H9 (cell line): ENCODE results near the gene TCTN3. TPM values are rescaled to one million over a fixed set of nuclear protein-coding genes. Genes with fewer than 3 reads are reported as not detected.

Experiments used
- DNase-seq: peaks from one replicate; pipeline ENCODE4 v3.0.0-alpha.2; 2017
- H2AFZ ChIP-seq: one replicate; pipeline ENCODE4 v1.6.1; 2013; ENCODE audit warnings: mild to moderate bottlenecking, low read length, control low read depth, moderate library complexity
- H2AK5ac ChIP-seq: 2 replicates; pipeline ENCODE4 v1.6.1; 2013; ENCODE audit warnings: low read length, control low read depth, mixed read lengths; ENCODE audit not compliant: insufficient read length
- H2BK120ac ChIP-seq: one replicate; pipeline ENCODE4 v1.6.1; 2013; ENCODE audit warnings: low read depth, mild to moderate bottlenecking, low read length, control low read depth, inconsistent platforms; ENCODE audit not compliant: poor library complexity, severe bottlenecking
- H2BK12ac ChIP-seq: 2 replicates; pipeline ENCODE4 v1.6.1; 2013; ENCODE audit warnings: low read length, control low read depth, mixed read lengths, low read depth; ENCODE audit not compliant: insufficient read length
- H2BK15ac ChIP-seq: 2 replicates; pipeline ENCODE4 v1.6.1; 2013; ENCODE audit warnings: low read depth, low read length, control low read depth
- H2BK20ac ChIP-seq: one replicate; pipeline ENCODE4 v1.6.1; 2013; ENCODE audit warnings: low read depth, mild to moderate bottlenecking, low read length, control low read depth, inconsistent platforms; ENCODE audit not compliant: poor library complexity, severe bottlenecking
- H2BK5ac ChIP-seq: 2 replicates; pipeline ENCODE4 v1.6.1; 2013; ENCODE audit warnings: low read length, control low read depth, mixed read lengths; ENCODE audit not compliant: insufficient read length
- H3K14ac ChIP-seq: 2 replicates; pipeline ENCODE4 v1.6.1; 2013; ENCODE audit warnings: low read length, control low read depth; ENCODE audit not compliant: insufficient read depth
- H3K18ac ChIP-seq: 2 replicates; pipeline ENCODE4 v1.6.1; 2013; ENCODE audit warnings: low read depth, mild to moderate bottlenecking, mixed read lengths, low read length, control low read depth; ENCODE audit not compliant: insufficient read length
- H3K23ac ChIP-seq: 2 replicates; pipeline ENCODE4 v1.6.1; 2013; ENCODE audit warnings: low read length, control low read depth, mixed read lengths, low read depth; ENCODE audit not compliant: insufficient read length
- H3K23me2 ChIP-seq: 2 replicates; pipeline ENCODE4 v1.6.1; 2013; ENCODE audit warnings: low read depth, mild to moderate bottlenecking, mixed read lengths, low read length, control low read depth; ENCODE audit not compliant: insufficient read length, poor library complexity, severe bottlenecking
- H3K27ac ChIP-seq: 2 replicates; pipeline ENCODE4 v1.5.1; 2013; ENCODE audit warnings: low read length, control low read depth, mixed read lengths, low read depth; ENCODE audit not compliant: insufficient read length
- H3K27me3 ChIP-seq: 2 replicates; pipeline ENCODE4 v1.6.1; 2013; ENCODE audit warnings: low read length, control low read depth, inconsistent platforms; ENCODE audit not compliant: insufficient read depth
- H3K4ac ChIP-seq: 2 replicates; pipeline ENCODE4 v1.6.1; 2013; ENCODE audit warnings: low read depth, mild to moderate bottlenecking, control low read depth, inconsistent platforms, low read length, moderate library complexity
- H3K4me1 ChIP-seq: 2 replicates; pipeline ENCODE4 v1.6.1; 2013; ENCODE audit warnings: low read length, control low read depth, inconsistent platforms; ENCODE audit not compliant: insufficient read depth
- H3K4me2 ChIP-seq: 2 replicates; pipeline ENCODE4 v1.6.1; 2013; ENCODE audit warnings: low read length, control low read depth, mixed read lengths; ENCODE audit not compliant: insufficient read length, insufficient read depth
- H3K56ac ChIP-seq: 2 replicates; pipeline ENCODE4 v1.6.1; 2013; ENCODE audit warnings: low read depth, mild to moderate bottlenecking, mixed read lengths, low read length, control low read depth; ENCODE audit not compliant: insufficient read length
- H3K79me1 ChIP-seq: 2 replicates; pipeline ENCODE4 v1.6.1; 2013; ENCODE audit warnings: low read depth, mild to moderate bottlenecking, moderate library complexity, low read length, control low read depth, inconsistent platforms; ENCODE audit not compliant: insufficient read depth, poor library complexity, severe bottlenecking
- H3K79me2 ChIP-seq: 2 replicates; pipeline ENCODE4 v1.6.1; 2013; ENCODE audit warnings: low read length, control low read depth, inconsistent platforms; ENCODE audit not compliant: insufficient read depth
- H3K9ac ChIP-seq: 2 replicates; pipeline ENCODE4 v1.6.1; 2013; ENCODE audit warnings: low read length, control low read depth, mixed read lengths; ENCODE audit not compliant: insufficient read length; ENCODE audit errors: extremely low read depth
- H3K9me3 ChIP-seq: one replicate; pipeline ENCODE4 v1.6.1; 2013; ENCODE audit warnings: low read depth, low read length, inconsistent platforms; ENCODE audit not compliant: control insufficient read depth
- H3T11ph ChIP-seq: one replicate; pipeline ENCODE4 v1.6.1; 2013; ENCODE audit warnings: mild to moderate bottlenecking, low read length, control low read depth, inconsistent platforms
- H4K20me1 ChIP-seq: one replicate; pipeline ENCODE4 v1.6.1; 2013; ENCODE audit not compliant: control insufficient read depth, insufficient read length, insufficient read depth
- H4K5ac ChIP-seq: 2 replicates; pipeline ENCODE4 v1.6.1; 2013; ENCODE audit warnings: low read depth, mild to moderate bottlenecking, mixed read lengths, low read length, control low read depth; ENCODE audit not compliant: insufficient read length
- H4K8ac ChIP-seq: replicated peaks from 2 replicates; pipeline ENCODE4 v1.6.1; 2013; ENCODE audit warnings: low read length, control low read depth, mixed read lengths, low read depth; ENCODE audit not compliant: insufficient read length
- H4K91ac ChIP-seq: 2 replicates; pipeline ENCODE4 v1.6.1; 2013; ENCODE audit warnings: low read depth, mild to moderate bottlenecking, moderate library complexity, mixed read lengths, low read length, control low read depth; ENCODE audit not compliant: insufficient read length
- H3K27ac Mint-ChIP-seq, 3 experiments: 2 replicates in 2 of 3; 3 replicates in 1 of 3; pipeline ENCODE4 v1.8.0; 2020 to 2021; ENCODE audit warnings: mixed read lengths in 3 of 3, mild to moderate bottlenecking in 1 of 3, moderate library complexity in 1 of 3
- H3K27me3 Mint-ChIP-seq: 2 replicates; pipeline ENCODE4 v1.8.0; 2021; ENCODE audit warnings: low read depth, mild to moderate bottlenecking, moderate library complexity, mixed read lengths
- H3K36me3 Mint-ChIP-seq, 3 experiments: 2 replicates in 2 of 3; 3 replicates in 1 of 3; pipeline ENCODE4 v1.8.0; 2020 to 2021; ENCODE audit warnings: low read depth in 3 of 3, mixed read lengths in 3 of 3; ENCODE audit not compliant: insufficient read depth in 1 of 3
- H3K4me1 Mint-ChIP-seq, 2 experiments: 2 replicates each; pipeline ENCODE4 v1.8.0; 2020; ENCODE audit warnings: mixed read lengths in 2 of 2
- H3K4me3 Mint-ChIP-seq, 2 experiments: 2 replicates in 1 of 2; 3 replicates in 1 of 2; pipeline ENCODE4 v1.8.0; 2020 to 2021; ENCODE audit warnings: mild to moderate bottlenecking in 2 of 2, mixed read lengths in 2 of 2, moderate library complexity in 1 of 2
- H3K9me3 Mint-ChIP-seq, 2 experiments: 2 replicates in 1 of 2; 3 replicates in 1 of 2; pipeline ENCODE4 v1.8.0; 2020; ENCODE audit warnings: mild to moderate bottlenecking in 2 of 2, mixed read lengths in 2 of 2, moderate library complexity in 1 of 2
- CTCF ChIP-seq: fragments of 200-600 bp; sonication (generic); conservative IDR thresholded peaks from 3 replicates; pipeline ENCODE4 v1.8.0; 2021; ENCODE audit warnings: antibody characterized with exemption, mild to moderate bottlenecking
- total RNA-seq: library from RNA; stranded (reverse); gene quantifications from 2 replicates; pipeline ENCODE4 v1.2.1, GENCODE V29; 2021

The TCTN3 gene
- total RNA-seq, 1 experiment from 2014 or later: 37.3 TPM

- no peak for DNase-seq
- Histone ChIP-seq H3K9ac (no peak overlapping the region), H3K79me2 (peaks cover 3% of the 10 kb centered on the region; the same call in 1 of the 2 replicates), H3K14ac (no peak overlapping the region), H4K91ac (no peak overlapping the region), H2BK12ac (no peak overlapping the region), H3K27ac (no peak overlapping the region), H2BK5ac (no peak overlapping the region), H2BK120ac (no peak overlapping the region), H3K23me2 (peaks cover 8% of the 10 kb centered on the region), H3K18ac (no peak overlapping the region), H2AFZ (no peak overlapping the region), H3K79me1 (no peaks in the 10 kb centered on the region), H2BK20ac (no peak overlapping the region), H4K8ac (no peak overlapping the region), H4K5ac (no peak overlapping the region), H2AK5ac (no peak overlapping the region), H3K4me1 (no peaks in the 10 kb centered on the region; the same call in 1 of the 2 replicates), H4K20me1 (no peaks in the 10 kb centered on the region), H3K4ac (no peak overlapping the region), H3K27me3 (no peaks in the 10 kb centered on the region), H3K9me3 (no peaks in the 10 kb centered on the region), H3K23ac (no peak overlapping the region), H2BK15ac (no peak overlapping the region), H3K56ac (no peak overlapping the region), H3T11ph (no peak overlapping the region), H3K4me2 (no peak overlapping the region)
- H3K27ac Mint-ChIP-seq: no peak overlapping the region
- no peak overlapping the region for H3K4me3 Mint-ChIP-seq
- no peaks in the 10 kb centered on the region; the same call in 1 of the 2 replicates for H3K27me3 Mint-ChIP-seq
- peaks cover 9% of the 10 kb centered on the region in 2 experiments for H3K4me1 Mint-ChIP-seq
- H3K36me3 Mint-ChIP-seq: peaks cover 0 to 6% (median 4%) of the 10 kb centered on the region in 3 experiments; a peak in 4 of 7 replicates
- TF ChIP-seq CTCF: no peak
- no peaks in the 10 kb centered on the region for H3K9me3 Mint-ChIP-seq
Measured at GRCh38 chr10:95660283-95660682, 33.4 kb downstream of the TCTN3 start.
